ENCODE measurements around the gene LIMS2.

Gene LIMS2

DNA sequence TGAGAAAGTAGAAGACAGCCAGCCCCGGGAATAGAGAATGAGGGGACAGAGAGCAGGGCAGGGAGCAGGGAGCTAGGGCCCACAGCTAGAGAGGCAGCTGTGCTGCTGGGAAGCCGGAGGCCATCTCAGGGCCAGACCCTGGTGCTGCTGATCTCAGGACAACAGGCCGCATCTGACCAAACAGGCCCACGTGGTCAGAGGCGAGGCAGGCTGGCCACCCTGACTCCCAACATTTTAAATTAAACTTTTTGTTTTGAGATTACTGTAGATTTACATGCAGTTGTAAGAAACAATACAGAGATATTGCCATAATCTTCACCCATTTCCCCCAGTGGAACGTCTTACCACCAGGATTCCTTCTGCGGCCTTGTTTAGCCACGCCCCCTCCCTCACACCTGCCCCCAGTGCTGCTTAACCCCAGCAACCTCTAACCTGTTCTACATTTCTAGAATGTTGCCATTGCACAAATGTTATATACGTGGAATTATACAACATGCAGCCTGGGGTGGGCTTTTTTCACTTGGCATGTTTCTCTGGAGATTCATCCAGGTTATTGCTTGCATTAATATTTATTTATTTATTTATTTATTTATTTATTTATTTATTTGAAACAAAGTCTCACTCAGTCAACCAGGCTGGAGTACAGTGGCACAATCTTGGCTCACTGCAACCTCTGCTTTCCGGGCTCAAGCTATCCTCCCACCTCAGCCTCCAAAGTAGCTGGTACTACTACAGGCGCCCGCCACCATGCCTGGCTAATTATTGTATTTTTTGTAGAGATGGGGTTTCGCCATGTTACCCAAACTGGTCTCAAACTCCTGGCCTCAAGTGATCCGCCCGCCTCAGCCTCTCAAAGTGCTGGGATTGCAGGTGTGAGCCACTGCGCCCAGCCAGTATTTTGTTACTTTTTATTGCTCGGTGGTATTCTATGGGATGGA lies 78.0 kb downstream of the LIMS2 start:
- TF ChIP-seq SUZ12 (IDR thresholded peaks at IDR 0.05; ENCODE audit: extremely low read depth, insufficient read depth, insufficient read length) = no peak
- TF ChIP-seq YY1 (IDR thresholded peaks at IDR 0.05; ENCODE audit: insufficient read depth, insufficient read length) = no peak
- no peak for TF ChIP-seq ZNF274 (IDR thresholded peaks at IDR 0.05; ENCODE audit: low read depth, low read length)
- H3K27me3 ChIP-seq (ENCODE audit: insufficient read depth, insufficient read length) = no peaks in the 10 kb centered on the region
- no peak overlapping the region for H3K9ac ChIP-seq (ENCODE audit: insufficient read length, low read depth)
- no peaks in the 10 kb centered on the region for H3K4me1 ChIP-seq (ENCODE audit: insufficient read depth, insufficient read length)
- H3K4me3 ChIP-seq (ENCODE audit: insufficient read length, low read depth) = no peak overlapping the region
- DNase-seq (ENCODE audit: low read depth, low spot score) = no peak
- H3K9me3 ChIP-seq (ENCODE audit: insufficient read depth, low read length) = peaks cover 4% of the 10 kb centered on the region; the same call in 1 of the 2 replicates
- no peaks in the 10 kb centered on the region for H3K36me3 ChIP-seq (ENCODE audit: insufficient read depth, insufficient read length, low read length)

- Histone ChIP-seq H3K4me3 (ENCODE audit: insufficient read length, low read depth) (no peak overlapping the region), H3K9me3 (ENCODE audit: insufficient read depth, low read length) (no peaks in the 10 kb centered on the region), H3K36me3 (ENCODE audit: insufficient read depth, insufficient read length, low read length) (no peaks in the 10 kb centered on the region), H3K27me3 (ENCODE audit: insufficient read depth, insufficient read length) (no peaks in the 10 kb centered on the region), H3K4me1 (ENCODE audit: insufficient read depth, insufficient read length) (no peaks in the 10 kb centered on the region), H3K9ac (ENCODE audit: insufficient read length, low read depth) (no peak overlapping the region)
- no peak for DNase-seq (ENCODE audit: low read depth, low spot score)
- TF ChIP-seq SUZ12 (IDR thresholded peaks at IDR 0.05; ENCODE audit: extremely low read depth, insufficient read depth, insufficient read length) = no peak
- no peak for TF ChIP-seq YY1 (IDR thresholded peaks at IDR 0.05; ENCODE audit: insufficient read depth, insufficient read length)
- no peak for TF ChIP-seq ZNF274 (IDR thresholded peaks at IDR 0.05; ENCODE audit: low read depth, low read length)
These were observed 78.9 kb downstream of the LIMS2 start for GRCh38 chr2:127596311-127597045.

- Histone ChIP-seq H3K9me3 (ENCODE audit: insufficient read depth, low read length) (no peaks in the 10 kb centered on the region), H3K4me3 (ENCODE audit: insufficient read length, low read depth) (no peak overlapping the region), H3K4me1 (ENCODE audit: insufficient read depth, insufficient read length) (no peaks in the 10 kb centered on the region), H3K36me3 (ENCODE audit: insufficient read depth, insufficient read length, low read length) (no peaks in the 10 kb centered on the region), H3K9ac (ENCODE audit: insufficient read length, low read depth) (no peak overlapping the region), H3K27me3 (ENCODE audit: insufficient read depth, insufficient read length) (no peaks in the 10 kb centered on the region)
- no peak for DNase-seq (ENCODE audit: low read depth, low spot score)
- no peak for TF ChIP-seq SUZ12 (IDR thresholded peaks at IDR 0.05; ENCODE audit: extremely low read depth, insufficient read depth, insufficient read length)
- no peak for TF ChIP-seq ZNF274 (IDR thresholded peaks at IDR 0.05; ENCODE audit: low read depth, low read length)
- no peak for TF ChIP-seq YY1 (IDR thresholded peaks at IDR 0.05; ENCODE audit: insufficient read depth, insufficient read length)
These were observed 81.2 kb downstream of the LIMS2 start for GRCh38 chr2:127594116-127594591.

GRCh38 chr2:127593228-127594115 lies 81.9 kb downstream of the LIMS2 start:
- no peak for DNase-seq (ENCODE audit: low read depth, low spot score)
- no peak overlapping the region for H3K9ac ChIP-seq (ENCODE audit: insufficient read length, low read depth)
- H3K27me3 ChIP-seq (ENCODE audit: insufficient read depth, insufficient read length) = no peaks in the 10 kb centered on the region

DNA sequence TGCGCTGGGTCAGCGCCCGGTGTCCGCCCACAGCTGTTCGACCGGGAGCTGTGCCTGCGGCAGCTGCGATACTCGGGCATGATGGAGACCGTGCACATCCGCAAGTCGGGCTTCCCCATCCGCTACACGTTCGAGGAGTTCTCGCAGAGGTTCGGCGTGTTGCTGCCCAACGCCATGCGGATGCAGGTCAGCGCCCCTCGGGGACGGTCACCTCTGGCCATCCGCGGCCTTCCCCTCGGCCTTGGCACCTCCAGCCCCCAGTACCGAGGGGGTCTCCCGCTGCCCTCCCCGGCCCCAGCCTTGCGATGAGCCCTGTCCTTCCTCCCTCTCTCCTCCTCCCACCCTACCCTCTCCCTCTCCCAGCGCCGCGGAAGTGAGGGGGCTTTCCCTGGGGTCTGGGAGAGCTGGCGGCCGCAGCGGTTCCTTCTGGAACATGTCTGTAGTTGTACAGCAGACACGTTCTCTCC lies 82.5 kb downstream of the LIMS2 start:
- Histone ChIP-seq H3K9ac (ENCODE audit: insufficient read length, low read depth) (no peak overlapping the region), H3K9me3 (ENCODE audit: insufficient read depth, low read length) (no peaks in the 10 kb centered on the region), H3K36me3 (ENCODE audit: insufficient read depth, insufficient read length, low read length) (no peaks in the 10 kb centered on the region), H3K4me1 (ENCODE audit: insufficient read depth, insufficient read length) (no peaks in the 10 kb centered on the region), H3K4me3 (ENCODE audit: insufficient read length, low read depth) (no peak overlapping the region), H3K27me3 (ENCODE audit: insufficient read depth, insufficient read length) (no peaks in the 10 kb centered on the region)
- no peak for DNase-seq (ENCODE audit: low read depth, low spot score)
- TF ChIP-seq SUZ12 (IDR thresholded peaks at IDR 0.05; ENCODE audit: extremely low read depth, insufficient read depth, insufficient read length) (no peak), ZNF274 (IDR thresholded peaks at IDR 0.05; ENCODE audit: low read depth, low read length) (no peak), YY1 (IDR thresholded peaks at IDR 0.05; ENCODE audit: insufficient read depth, insufficient read length) (no peak)

More at GRCh38 chr2:127593228-127594115, 81.9 kb downstream of the LIMS2 start:
- Histone ChIP-seq H3K9me3 (ENCODE audit: insufficient read depth, low read length) (no peaks in the 10 kb centered on the region), H3K4me1 (ENCODE audit: insufficient read depth, insufficient read length) (no peaks in the 10 kb centered on the region), H3K4me3 (ENCODE audit: insufficient read length, low read depth) (no peak overlapping the region), H3K36me3 (ENCODE audit: insufficient read depth, insufficient read length, low read length) (no peaks in the 10 kb centered on the region)
- TF ChIP-seq SUZ12 (IDR thresholded peaks at IDR 0.05; ENCODE audit: extremely low read depth, insufficient read depth, insufficient read length) (no peak), YY1 (IDR thresholded peaks at IDR 0.05; ENCODE audit: insufficient read depth, insufficient read length) (no peak), ZNF274 (IDR thresholded peaks at IDR 0.05; ENCODE audit: low read depth, low read length) (no peak)

DNA sequence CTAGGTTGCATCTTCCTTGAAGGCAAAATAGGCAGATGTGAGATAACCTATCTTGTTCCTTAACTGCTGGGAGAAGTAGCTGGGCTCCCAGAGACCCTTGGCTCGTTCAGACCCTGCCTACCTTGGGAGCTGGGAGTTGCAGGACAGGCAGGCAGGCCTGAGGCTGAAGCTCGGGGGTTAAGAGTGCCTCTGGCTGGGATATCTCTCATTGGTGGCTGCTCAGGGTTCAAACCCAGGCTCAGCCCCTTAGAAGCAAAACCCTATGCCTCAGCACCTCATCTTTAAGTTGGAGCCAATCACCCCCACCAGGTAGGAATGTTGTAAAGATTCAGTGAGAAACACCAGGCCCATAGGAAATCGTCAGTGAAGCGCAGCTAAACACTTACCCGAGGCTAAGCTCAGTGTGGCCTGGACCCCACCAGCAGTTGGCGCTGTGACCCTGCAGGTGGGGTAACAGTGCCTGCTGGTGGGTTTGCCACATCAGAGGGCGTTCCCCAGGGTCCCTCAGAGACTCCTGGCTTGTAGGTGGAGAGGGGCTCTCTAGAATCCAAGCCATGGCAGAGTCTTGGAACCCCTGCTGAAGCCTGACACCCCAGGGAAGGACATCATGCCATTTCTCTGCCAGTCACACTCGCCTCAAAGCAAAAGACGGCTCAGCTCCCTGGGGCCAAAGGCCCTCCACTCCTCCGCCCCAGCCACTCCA lies 84.0 kb downstream of the LIMS2 start:
- Histone ChIP-seq H3K4me1 (ENCODE audit: insufficient read depth, insufficient read length) (peaks cover 4% of the 10 kb centered on the region), H3K4me3 (ENCODE audit: insufficient read length, low read depth) (no peak overlapping the region), H3K27me3 (ENCODE audit: insufficient read depth, insufficient read length) (no peaks in the 10 kb centered on the region), H3K36me3 (ENCODE audit: insufficient read depth, insufficient read length, low read length) (no peaks in the 10 kb centered on the region), H3K9me3 (ENCODE audit: insufficient read depth, low read length) (no peaks in the 10 kb centered on the region), H3K9ac (ENCODE audit: insufficient read length, low read depth) (no peak overlapping the region)
- TF ChIP-seq SUZ12 (IDR thresholded peaks at IDR 0.05; ENCODE audit: extremely low read depth, insufficient read depth, insufficient read length) (no peak), ZNF274 (IDR thresholded peaks at IDR 0.05; ENCODE audit: low read depth, low read length) (no peak), YY1 (IDR thresholded peaks at IDR 0.05; ENCODE audit: insufficient read depth, insufficient read length) (no peak)
- DNase-seq (ENCODE audit: low read depth, low spot score) = peak; percentile 82

Data from NT2/D1 (cell line).